Mesothelial cell of epicardium (in vitro differentiated cells): ENCODE data around the gene MRPS14. TPM values are rescaled to one million over a fixed set of nuclear protein-coding genes. Genes with fewer than 3 reads are reported as not detected.

Experiments
- DNase-seq, 2 experiments: peaks; one replicate each; pipeline ENCODE4 v3.0.0; 2021; ENCODE audit warnings: low spot score in 2 of 2; ENCODE audit not compliant: unreplicated experiment in 2 of 2
- H3K27ac Mint-ChIP-seq: 2 replicates; pipeline ENCODE4 v1.8.0; 2021; ENCODE audit warnings: mixed read lengths
- H3K27me3 Mint-ChIP-seq: 2 replicates; pipeline ENCODE4 v1.8.0; 2021; ENCODE audit warnings: low read depth, mixed read lengths
- H3K36me3 Mint-ChIP-seq: 2 replicates; pipeline ENCODE4 v1.8.0; 2021; ENCODE audit warnings: mixed read lengths
- H3K4me1 Mint-ChIP-seq: 2 replicates; pipeline ENCODE4 v1.8.0; 2021; ENCODE audit warnings: mixed read lengths
- H3K4me3 Mint-ChIP-seq: 2 replicates; pipeline ENCODE4 v1.8.0; 2021; ENCODE audit warnings: mild to moderate bottlenecking, moderate library complexity, mixed read lengths
- H3K9me3 Mint-ChIP-seq: 2 replicates; pipeline ENCODE4 v1.8.0; 2021; ENCODE audit warnings: mixed read lengths
- CTCF ChIP-seq: fragments of 200-600 bp; sonication (generic); IDR thresholded peaks from one replicate; pipeline ENCODE4 v1.5.0; 2021; ENCODE audit warnings: antibody characterized with exemption; ENCODE audit not compliant: unreplicated experiment
- total RNA-seq: library from RNA; stranded (reverse); gene quantifications from 3 replicates; pipeline ENCODE4 v1.2.1, GENCODE V29; 2021

Gene MRPS14
- total RNA-seq, 1 donor from 2014 or later = 25.2 TPM

DNA sequence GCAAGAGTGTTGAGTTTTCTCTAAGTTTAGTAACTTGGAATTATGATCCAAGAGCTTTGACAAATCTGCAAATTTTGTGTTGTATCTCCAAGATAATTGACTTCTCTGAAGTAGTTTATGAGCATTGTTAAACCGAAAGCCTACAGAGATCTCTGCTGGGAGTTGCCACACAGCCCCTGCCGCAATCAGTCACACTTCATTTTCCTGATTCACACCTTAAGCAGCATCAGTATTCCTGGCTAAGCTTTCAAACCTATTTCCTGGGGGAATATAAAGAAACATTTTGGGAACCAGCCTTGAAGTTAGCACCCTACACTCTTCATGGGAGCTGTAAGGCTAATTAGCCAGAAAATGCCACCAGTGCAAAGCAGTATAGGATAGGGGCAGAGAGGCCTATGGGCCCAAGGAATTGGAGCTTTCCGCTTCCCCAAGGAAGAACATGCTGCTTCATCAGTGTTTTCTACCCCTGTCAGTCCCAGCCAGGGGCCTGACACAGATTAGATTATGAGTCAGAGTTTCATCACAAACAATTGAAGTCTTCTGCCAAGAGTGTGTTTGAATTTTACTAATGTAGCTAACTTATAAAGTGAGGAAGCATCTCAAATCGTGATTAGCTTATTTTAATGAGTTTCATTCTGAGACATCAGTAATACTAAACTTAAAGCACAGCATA is 46.7 kb downstream of the MRPS14 start:
- H3K27ac Mint-ChIP-seq = no peak overlapping the region
- no peak overlapping the region for H3K4me3 Mint-ChIP-seq
- no peaks in the 10 kb centered on the region for H3K9me3 Mint-ChIP-seq
- peaks cover 10% of the 10 kb centered on the region for H3K4me1 Mint-ChIP-seq
- no peak for TF ChIP-seq CTCF
- DNase-seq = no peak
- H3K27me3 Mint-ChIP-seq = no peaks in the 10 kb centered on the region
- H3K36me3 Mint-ChIP-seq = peaks cover 10% of the 10 kb centered on the region

DNA sequence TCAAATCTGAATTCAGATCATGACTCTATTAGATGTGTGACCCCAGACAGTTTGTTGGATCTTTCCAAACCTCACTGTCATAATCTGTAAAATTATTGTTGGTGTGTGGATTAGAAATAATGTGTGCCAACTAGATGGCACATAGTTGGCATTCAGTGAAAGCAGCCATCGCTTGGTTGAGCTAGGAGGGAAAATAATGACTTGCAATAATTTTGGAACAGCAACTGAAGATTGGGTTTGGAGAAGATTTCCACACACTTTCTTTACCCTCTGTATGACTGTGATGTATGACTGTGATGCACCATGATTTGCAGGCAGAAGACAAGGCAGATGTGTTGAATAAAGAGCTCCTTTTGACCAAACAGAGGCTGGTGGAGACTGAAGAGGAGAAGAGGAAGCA is 47.5 kb downstream of the MRPS14 start:
- H3K27ac Mint-ChIP-seq = no peak overlapping the region
- no peak for TF ChIP-seq CTCF
- peaks cover 13% of the 10 kb centered on the region for H3K4me1 Mint-ChIP-seq
- H3K36me3 Mint-ChIP-seq = peaks cover 8% of the 10 kb centered on the region
- H3K9me3 Mint-ChIP-seq = no peaks in the 10 kb centered on the region
- DNase-seq = no peak
- H3K27me3 Mint-ChIP-seq = no peaks in the 10 kb centered on the region
- no peak overlapping the region for H3K4me3 Mint-ChIP-seq

DNA sequence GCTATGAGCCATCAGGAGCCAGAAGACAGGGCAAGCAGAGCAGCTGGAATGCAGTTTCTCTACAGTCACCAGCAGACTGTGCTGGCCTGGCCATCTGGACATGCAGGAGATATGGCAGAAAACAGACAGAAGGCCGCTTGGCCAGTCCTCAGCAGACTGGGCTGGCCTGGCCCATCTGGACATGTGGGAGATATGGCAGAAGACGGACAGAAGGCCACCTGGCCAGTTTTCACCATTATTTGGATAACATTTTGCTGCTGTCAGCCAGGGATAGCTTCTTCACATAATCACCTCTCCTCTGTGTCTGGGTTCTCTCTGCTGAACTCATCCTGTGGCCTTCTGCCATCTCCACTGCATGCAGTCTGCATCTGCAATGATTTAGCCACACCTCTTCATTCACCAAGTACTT is 48.5 kb downstream of the MRPS14 start:
- Mint-ChIP-seq H3K27ac (no peak overlapping the region), H3K4me1 (peaks cover 13% of the 10 kb centered on the region), H3K36me3 (peaks cover 9% of the 10 kb centered on the region), H3K27me3 (no peaks in the 10 kb centered on the region), H3K9me3 (no peaks in the 10 kb centered on the region), H3K4me3 (no peak overlapping the region)
- no peak for DNase-seq
- TF ChIP-seq CTCF = no peak

DNA sequence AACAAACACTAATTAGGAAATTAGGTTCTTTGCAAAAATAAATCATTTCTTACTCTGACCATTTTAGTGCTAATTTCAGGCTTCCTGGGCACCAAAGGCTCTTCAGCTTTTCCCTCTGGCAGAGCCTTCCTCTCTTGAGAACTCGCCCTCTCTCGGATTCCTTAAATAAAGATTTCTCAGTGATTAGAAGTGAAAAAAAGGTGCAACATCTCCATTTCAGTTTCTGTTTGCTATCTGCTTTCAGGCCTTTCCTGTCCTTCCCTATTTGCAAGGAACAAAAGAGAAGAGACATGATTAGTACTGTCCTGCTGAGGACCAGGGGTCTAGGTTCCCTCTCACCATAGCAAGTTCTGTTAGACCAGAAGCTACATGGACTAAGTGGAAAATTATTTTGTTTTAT is 51.3 kb downstream of the MRPS14 start:
- peak overlapping the region; percentile 88 for H3K27ac Mint-ChIP-seq
- H3K4me3 Mint-ChIP-seq = no peak overlapping the region
- H3K9me3 Mint-ChIP-seq = no peaks in the 10 kb centered on the region
- DNase-seq = no peak
- no peak for TF ChIP-seq CTCF
- no peaks in the 10 kb centered on the region for H3K27me3 Mint-ChIP-seq
- peaks cover 9% of the 10 kb centered on the region for H3K36me3 Mint-ChIP-seq
- H3K4me1 Mint-ChIP-seq = peaks cover 31% of the 10 kb centered on the region

- H3K36me3 Mint-ChIP-seq = peaks cover 9% of the 10 kb centered on the region
- peak overlapping the region; percentile 88 for H3K27ac Mint-ChIP-seq
- H3K4me3 Mint-ChIP-seq = no peak overlapping the region
- H3K9me3 Mint-ChIP-seq = no peaks in the 10 kb centered on the region
- H3K27me3 Mint-ChIP-seq = no peaks in the 10 kb centered on the region
- TF ChIP-seq CTCF = no peak
- peaks cover 32% of the 10 kb centered on the region for H3K4me1 Mint-ChIP-seq
- no peak for DNase-seq
Measured at GRCh38 chr1:174971466-174971865, 51.8 kb downstream of the MRPS14 start.
